Thyroid gland (tissue), 4 donors: ENCODE data around the gene P2RX2. TPM values are rescaled to one million over a fixed set of nuclear protein-coding genes. Genes with fewer than 3 reads are reported as not detected.

Experiments
- DNase-seq, 2 donors: peaks; one replicate each; pipeline ENCODE4 v3.0.0-alpha.2; 2019
- H3K27ac ChIP-seq, 3 donors: fragments of 200-600 bp; sonication (generic); 1 replicate in 2 of 3; 2 replicates in 1 of 3; pipeline ENCODE4 v1.5.1; 2016 to 2019; ENCODE audit warnings: mild to moderate bottlenecking in 1 of 3, moderate library complexity in 1 of 3
- H3K27me3 ChIP-seq: fragments of 200-600 bp; sonication (generic); one replicate; pipeline ENCODE4 v1.5.1; 2019
- H3K36me3 ChIP-seq, 2 donors: fragments of 200-600 bp; sonication (generic); one replicate each; pipeline ENCODE4 v1.5.1; 2016 to 2019
- H3K4me1 ChIP-seq, 2 donors: fragments of 200-600 bp; sonication (generic); one replicate each; pipeline ENCODE4 v1.5.1; 2017 to 2019
- H3K4me3 ChIP-seq, 3 donors: fragments of 200-600 bp; sonication (generic); replicated peaks in 1 of 3; 1 replicate in 2 of 3; 2 replicates in 1 of 3; pipeline ENCODE4 v1.5.1; 2016; ENCODE audit warnings: mild to moderate bottlenecking in 1 of 3
- H3K9me3 ChIP-seq: fragments of 200-600 bp; sonication (generic); one replicate; pipeline ENCODE4 v1.5.1; 2017
- POLR2A ChIP-seq, 2 donors: fragments of 450-650 bp; IDR thresholded peaks; one replicate each; pipeline ENCODE4 v1.6.1; 2017; ENCODE audit warnings: antibody characterized with exemption in 2 of 2, mild to moderate bottlenecking in 2 of 2, moderate library complexity in 1 of 2
- WGBS, 2 donors: methylation state at CpG; one replicate each; pipeline ENCODE4 v1.1.5; 2017; 5-methylcytosine and 5-hydroxymethylcytosine counted together
- intact Hi-C: fragments of 100-400 bp; cut with DNase I; formaldehyde crosslinking; loops from one replicate; pipeline ENCODE4 v1.15.1; 2023
- total RNA-seq, 4 donors: library from RNA; depleted of rRNA; stranded (reverse); fragments of >200 nt; gene quantifications; one replicate each; pipeline ENCODE4 v1.2.3, GENCODE V29; 2016
- TF ChIP-seq, protein P1 (sequence below), 6 experiments: fragments of 200-600 bp in 3 of 6; fragments of 450-650 bp in 3 of 6; sonication (generic) in 3 of 6; IDR thresholded peaks; one replicate each; pipeline ENCODE4 v1.5.1; 2016 to 2019; ENCODE audit warnings: antibody characterized with exemption in 6 of 6, mild to moderate bottlenecking in 2 of 6, inconsistent platforms in 1 of 6, moderate library complexity in 1 of 6

P2RX2 gene
- total RNA-seq, 4 donors from 2014 or later = 0.45 TPM; not detected in 3

DNA sequence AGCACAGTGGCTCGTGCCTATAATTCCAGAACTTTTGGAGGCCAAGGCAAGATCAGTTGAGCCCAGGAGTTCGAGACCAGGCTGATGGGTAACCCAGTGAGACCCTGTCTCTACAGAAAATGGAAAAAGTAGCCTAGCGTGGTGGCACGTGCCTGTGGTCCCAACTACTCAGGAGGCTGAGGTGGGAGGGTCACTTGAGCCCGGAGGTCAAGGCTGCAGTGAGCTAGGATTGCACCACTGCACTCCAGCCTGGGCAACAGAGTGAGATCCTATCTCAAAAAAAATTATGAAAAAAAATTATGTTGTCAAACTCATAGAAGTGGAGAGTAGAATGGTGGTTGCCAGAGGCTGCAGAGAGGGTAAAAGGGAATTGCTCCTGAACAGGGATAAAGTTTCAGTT, 4.5 kb upstream of the P2RX2 start:
- DNase-seq = no peak
- peaks cover 17% of the 10 kb centered on the region for H3K27me3 ChIP-seq
- no peak overlapping the region for H3K27ac ChIP-seq
- no peak for TF ChIP-seq POLR2A (IDR thresholded peaks at IDR 0.05)
- TF ChIP-seq, protein P1, sequence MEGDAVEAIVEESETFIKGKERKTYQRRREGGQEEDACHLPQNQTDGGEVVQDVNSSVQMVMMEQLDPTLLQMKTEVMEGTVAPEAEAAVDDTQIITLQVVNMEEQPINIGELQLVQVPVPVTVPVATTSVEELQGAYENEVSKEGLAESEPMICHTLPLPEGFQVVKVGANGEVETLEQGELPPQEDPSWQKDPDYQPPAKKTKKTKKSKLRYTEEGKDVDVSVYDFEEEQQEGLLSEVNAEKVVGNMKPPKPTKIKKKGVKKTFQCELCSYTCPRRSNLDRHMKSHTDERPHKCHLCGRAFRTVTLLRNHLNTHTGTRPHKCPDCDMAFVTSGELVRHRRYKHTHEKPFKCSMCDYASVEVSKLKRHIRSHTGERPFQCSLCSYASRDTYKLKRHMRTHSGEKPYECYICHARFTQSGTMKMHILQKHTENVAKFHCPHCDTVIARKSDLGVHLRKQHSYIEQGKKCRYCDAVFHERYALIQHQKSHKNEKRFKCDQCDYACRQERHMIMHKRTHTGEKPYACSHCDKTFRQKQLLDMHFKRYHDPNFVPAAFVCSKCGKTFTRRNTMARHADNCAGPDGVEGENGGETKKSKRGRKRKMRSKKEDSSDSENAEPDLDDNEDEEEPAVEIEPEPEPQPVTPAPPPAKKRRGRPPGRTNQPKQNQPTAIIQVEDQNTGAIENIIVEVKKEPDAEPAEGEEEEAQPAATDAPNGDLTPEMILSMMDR (IDR thresholded peaks at IDR 0.05) = no peak
- no peak overlapping the region for H3K4me3 ChIP-seq
- WGBS, 2 donors = 87 to 94% methylated on average over 5 of the region's 5 CpGs
- peaks cover 5 to 13% of the 10 kb centered on the region in 2 donors for H3K4me1 ChIP-seq
- intact Hi-C loops = loop anchor here (2.0 to 10.0 kb wide), 2 partner anchors 199 to 459 kb away; no protein-coding TSS in a partner anchor
- no peaks in the 10 kb centered on the region for H3K9me3 ChIP-seq
- no peaks in the 10 kb centered on the region for H3K36me3 ChIP-seq

DNA sequence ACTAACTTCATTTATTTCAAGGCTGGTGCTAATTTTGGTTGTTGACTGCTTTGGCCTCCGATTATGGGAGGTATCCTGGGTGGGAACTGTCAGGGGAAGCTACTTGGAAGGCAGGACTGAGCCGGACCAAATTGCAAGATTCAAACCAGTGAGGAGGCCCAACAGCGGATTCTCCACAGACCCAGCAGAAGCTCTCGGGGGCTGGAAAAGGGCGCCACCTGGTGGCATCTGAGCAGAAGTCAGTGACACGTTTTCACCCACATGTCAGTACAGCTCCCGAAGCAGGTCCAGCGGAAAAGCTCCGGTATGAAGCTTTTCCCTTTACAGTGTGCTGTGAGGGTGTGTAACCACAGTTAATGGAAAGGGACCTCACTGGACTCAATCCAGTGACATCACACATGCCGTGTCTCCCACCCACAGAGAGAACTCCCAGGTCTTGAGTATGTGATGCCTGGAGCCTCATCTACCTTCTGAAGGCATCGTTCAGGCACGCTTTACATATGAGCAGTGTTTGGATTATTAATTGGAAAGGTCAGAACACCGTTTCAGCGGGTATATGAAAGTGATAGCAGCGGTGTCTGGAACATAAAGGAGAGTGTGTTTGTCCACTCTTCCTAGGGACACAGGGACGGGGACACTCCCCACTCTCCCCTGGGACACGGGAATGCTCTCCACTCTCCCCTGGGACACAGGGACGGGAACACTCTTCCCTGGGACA, 3.6 kb upstream of the P2RX2 start:
- H3K27me3 ChIP-seq = peaks cover 25% of the 10 kb centered on the region
- peaks cover 5 to 11% of the 10 kb centered on the region in 2 donors for H3K4me1 ChIP-seq
- no peak overlapping the region for H3K4me3 ChIP-seq
- H3K36me3 ChIP-seq = no peaks in the 10 kb centered on the region
- TF ChIP-seq, protein P1 (IDR thresholded peaks at IDR 0.05) = peak; percentile 41 to 82 (median 70)
- TF ChIP-seq POLR2A (IDR thresholded peaks at IDR 0.05) = no peak
- H3K27ac ChIP-seq = no peak overlapping the region
- H3K9me3 ChIP-seq = no peaks in the 10 kb centered on the region
- WGBS, 2 donors = 25 to 31% methylated on average over 18 of the region's 18 CpGs
- intact Hi-C loops = loop anchor here (2.0 to 10.0 kb wide), 2 partner anchors 200 to 460 kb away; no protein-coding TSS in a partner anchor
- peak; percentile 76 to 84 for DNase-seq

DNA sequence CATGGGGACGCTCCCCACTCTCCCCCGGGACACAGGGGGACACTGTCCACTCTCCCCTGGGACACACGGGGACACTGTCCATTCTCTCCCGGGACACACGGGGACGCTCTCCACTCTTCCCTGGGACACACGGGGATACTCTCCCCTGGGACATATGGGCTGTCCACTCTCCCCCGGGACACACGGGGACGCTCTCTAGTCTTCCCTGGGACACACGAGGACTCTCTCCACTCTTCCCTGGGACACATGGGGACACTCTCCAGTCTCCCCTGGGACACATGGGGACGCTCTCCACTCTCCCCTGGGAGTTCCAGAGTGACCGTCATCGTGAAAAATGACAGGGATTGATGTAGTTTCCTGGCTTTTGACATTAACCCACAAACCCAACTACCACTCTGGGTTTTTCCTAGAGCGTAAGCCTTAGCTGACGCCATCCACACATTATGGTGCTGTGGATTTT, 3.0 kb upstream of the P2RX2 start:
- intact Hi-C loops = loop anchor here (2.0 to 10.0 kb wide), 2 partner anchors 201 to 461 kb away; no protein-coding TSS in a partner anchor
- H3K4me1 ChIP-seq = peaks cover 5% of the 10 kb centered on the region in 2 donors
- H3K27ac ChIP-seq = no peak overlapping the region
- H3K4me3 ChIP-seq = no peak overlapping the region
- no peaks in the 10 kb centered on the region for H3K9me3 ChIP-seq
- 78 to 79% methylated on average over 16 of the region's 16 CpGs for WGBS, 2 donors
- no peak for TF ChIP-seq POLR2A (IDR thresholded peaks at IDR 0.05)
- TF ChIP-seq, protein P1 (IDR thresholded peaks at IDR 0.05) = no peak
- DNase-seq = no peak
- no peaks in the 10 kb centered on the region for H3K36me3 ChIP-seq
- peaks cover 25% of the 10 kb centered on the region for H3K27me3 ChIP-seq

DNA sequence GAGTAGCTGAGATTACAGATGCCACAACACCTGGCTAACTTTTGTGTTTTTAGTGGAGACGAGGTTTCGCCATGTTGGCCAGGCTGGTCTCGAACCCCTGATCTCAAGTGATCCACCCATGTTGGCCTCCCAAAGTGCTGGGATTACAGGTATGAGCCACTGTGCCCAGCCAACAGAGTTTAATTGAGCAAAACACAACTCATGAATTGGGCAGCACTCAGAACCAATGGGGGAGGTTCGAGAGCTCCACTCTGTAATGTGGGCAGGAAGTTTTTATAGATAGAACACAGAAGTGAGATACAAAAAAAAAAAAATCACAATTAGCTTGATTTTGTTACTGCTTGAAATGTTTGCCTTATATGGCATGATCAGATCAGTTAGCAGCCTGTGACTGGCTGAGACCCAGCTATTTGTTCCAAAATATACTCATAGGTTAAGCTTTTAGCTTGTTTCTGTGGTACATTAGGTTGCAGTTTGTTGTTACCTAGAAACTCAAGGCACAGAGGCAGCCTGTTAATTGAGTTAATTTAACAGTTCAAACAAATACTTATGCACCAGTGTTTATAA, 1.4 kb upstream of the P2RX2 start:
- TF ChIP-seq, protein P1 (IDR thresholded peaks at IDR 0.05) = no peak
- TF ChIP-seq POLR2A (IDR thresholded peaks at IDR 0.05) = no peak
- Histone ChIP-seq H3K27me3 (peaks cover 25% of the 10 kb centered on the region), H3K36me3 (no peaks in the 10 kb centered on the region), H3K27ac (no peak overlapping the region), H3K9me3 (no peaks in the 10 kb centered on the region), H3K4me1 (peaks cover 4 to 5% of the 10 kb centered on the region in 2 donors), H3K4me3 (no peak overlapping the region)
- 84 to 85% methylated on average over 4 of the region's 4 CpGs for WGBS, 2 donors
- DNase-seq = no peak
- intact Hi-C loops = loop anchor here (10.0 kb wide), 1 partner anchor 462 kb away; no protein-coding TSS in a partner anchor
